ENCODE data around the gene LGALS14. TPM values are rescaled to one million over a fixed set of nuclear protein-coding genes. Genes with fewer than 3 reads are reported as not detected.

Gene LGALS14, protein sequence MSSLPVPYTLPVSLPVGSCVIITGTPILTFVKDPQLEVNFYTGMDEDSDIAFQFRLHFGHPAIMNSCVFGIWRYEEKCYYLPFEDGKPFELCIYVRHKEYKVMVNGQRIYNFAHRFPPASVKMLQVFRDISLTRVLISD
- total RNA-seq (2021; fragmentation: NEBNext Ultra II Directional; extraction: Animal tissue kit (Norgen Biotek cat#: 25700)) (0.50 and 1.1 TPM in 2 replicates), polyA plus RNA-seq (2011; rRNA removed) (0.22 and 0.77 TPM in 2 replicates), polyA minus RNA-seq (2011; rRNA and poly(A)+ RNA removed) (0.34 TPM in 1 of 2 replicates, not detected in the other)
- polyA plus RNA-seq (2011; cell fraction: cytosol; rRNA removed), result 0.53 TPM
- polyA plus RNA-seq (2011; cell fraction: nucleus; rRNA removed), result 0.37 TPM
- polyA plus RNA-seq (2012, experiment 1 of 2), result 1.2 to 1.6 TPM (median 1.4 TPM) in 4 replicates
- 0.31 TPM for polyA plus RNA-seq (2012, experiment 2 of 2)
- polyA plus RNA-seq (2013, experiment 1 of 2), result 1.5 TPM
- polyA plus RNA-seq (2013, experiment 2 of 2), result 1.5 TPM
- polyA minus RNA-seq (2011; cell fraction: cytosol; rRNA and poly(A)+ RNA removed), result not detected
- not detected for polyA minus RNA-seq (2011; cell fraction: nucleus; rRNA and poly(A)+ RNA removed)
- long read RNA-seq, experiment 1, result 0 reads
- long read RNA-seq, experiment 2, result 0 reads

DNA sequence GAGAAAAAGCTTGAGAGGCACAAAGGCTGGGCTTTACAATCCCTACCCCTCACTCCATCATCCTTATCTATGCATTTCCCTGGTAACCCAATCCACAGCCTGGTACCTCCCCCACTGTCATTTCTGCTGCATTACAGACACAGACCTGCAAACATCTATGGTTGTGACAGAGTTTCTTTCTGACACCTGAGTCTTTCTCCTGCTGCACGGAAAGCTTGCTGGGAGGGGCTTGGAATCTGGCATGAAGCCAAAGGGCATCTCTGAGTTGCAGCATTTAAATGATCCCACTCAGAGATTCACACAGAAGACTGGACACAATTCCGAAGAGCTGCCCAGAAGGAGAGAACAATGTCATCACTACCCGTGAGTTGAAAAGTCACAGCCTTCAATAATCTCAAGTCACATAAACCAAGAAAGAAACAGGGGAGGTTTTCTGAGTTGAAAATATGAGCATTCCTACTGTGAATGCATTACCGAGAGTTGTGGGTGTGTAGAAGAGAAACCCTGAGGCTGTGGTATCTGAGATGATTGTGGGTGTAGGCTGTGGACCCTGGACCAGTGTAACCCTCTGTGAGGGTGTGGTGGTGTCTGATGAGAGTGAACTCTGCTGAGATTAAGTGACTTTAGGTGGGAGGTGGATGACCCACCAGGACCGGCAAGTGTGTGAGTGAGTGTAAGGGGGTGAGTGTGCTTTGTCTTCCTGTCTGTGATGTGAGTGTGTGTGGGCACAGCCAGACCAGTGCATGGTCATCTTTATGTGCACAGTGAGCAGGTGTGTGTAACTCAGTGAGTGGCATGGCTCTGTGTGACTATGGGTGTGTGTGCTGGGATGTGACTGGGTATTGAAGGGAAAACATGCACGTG lies at the start of gene LGALS14:
LGALS14 (plus strand) TSS at position 301 of the 864 bp plus-strand sequence; CDS start at position 349, 48 bp downstream.
- H3K27me3 ChIP-seq (replicated peaks in 1 of 4; ENCODE audit: control insufficient read depth in 3 of 4, extremely low read depth in 1 of 4, insufficient read depth in 3 of 4, low read length in 3 of 4), result no peaks in the 10 kb centered on the region
- ChIA-PET CTCF (ENCODE audit: partially characterized antibody) (interaction anchor here (0.7 kb wide), 1 partner anchor 1247 kb away, joined by 3 read pairs; no protein-coding TSS in a partner anchor), POLR2A (ENCODE audit: partially characterized antibody) (interaction anchor here (0.6 kb wide), 1 partner anchor 259 kb away, joined by 3 read pairs; the partner anchor contains the start of gene SUPT5H)
- peak within 1 kb of the TSS; percentile 76; the same call in 1 of the 2 replicates for H2BK20ac ChIP-seq (ENCODE audit: low read length)
- no peaks in the 10 kb centered on the region for H3K9me3 ChIP-seq (ENCODE audit: insufficient read depth in 2 of 2, low read depth in 1 of 2, low read length in 1 of 2)
- no peaks in the 10 kb centered on the region for H3K23me2 ChIP-seq (ENCODE audit: low read depth, low read length)
- no peak within 1 kb of the TSS for H3K56ac ChIP-seq (replicated peaks; ENCODE audit: insufficient read length, low read depth, low read length)
- no peak within 1 kb of the TSS for H3K18ac ChIP-seq (ENCODE audit: extremely low read depth, low read length)
- H2BK12ac ChIP-seq (ENCODE audit: low read depth, low read length), result no peak within 1 kb of the TSS; the same call in 1 of the 2 replicates
- H4K5ac ChIP-seq (ENCODE audit: insufficient read length, low read depth, low read length), result no peak within 1 kb of the TSS
- H3K36me3 ChIP-seq (ENCODE audit: control insufficient read depth in 2 of 4, insufficient read depth in 4 of 4, low read length in 3 of 4), result no peaks in the 10 kb centered on the region
- no peak within 1 kb of the TSS for H2BK120ac ChIP-seq (replicated peaks; ENCODE audit: low read depth, low read length)
- H3K4me3 ChIP-seq (ENCODE audit: extremely low read depth in 1 of 4, insufficient read depth in 2 of 4, low read depth in 3 of 4, low read length in 4 of 4), result no peak within 1 kb of the TSS
- 95% methylated on average over 6 of the region's 6 CpGs; no CpG with 5 or more reads in 1 of the 2 experiments for WGBS, 2 experiments (ENCODE audit: extremely low coverage in 1 of 2, insufficient coverage in 1 of 2, insufficient read length in 1 of 2, insufficient replicate concordance in 2 of 2, low coverage in 1 of 2, low lambda C conversion rate in 2 of 2, missing lambda C conversion rate in 1 of 2)
- FAIRE-seq, result no peak
- H4K8ac ChIP-seq (ENCODE audit: extremely low read depth, insufficient read depth, low read length), result no peak within 1 kb of the TSS
- H2BK15ac ChIP-seq (ENCODE audit: low read length), result peak within 1 kb of the TSS; percentile 53; the same call in 1 of the 2 replicates
- H3K4me2 ChIP-seq (ENCODE audit: insufficient read depth in 1 of 2, low read depth in 2 of 2, low read length in 2 of 2), result no peak within 1 kb of the TSS
- H2BK5ac ChIP-seq (ENCODE audit: low read depth, low read length), result 0 out of 2 replicates have a peak within 1 kb of the TSS, but pooled peaks have one; percentile 7
- H3K14ac ChIP-seq (ENCODE audit: insufficient read length), result no peak within 1 kb of the TSS
- no peak for DNase-seq (ENCODE audit: low read depth in 1 of 2, low spot score in 2 of 2)
- no peak within 1 kb of the TSS for H3K27ac ChIP-seq (ENCODE audit: low read depth, low read length)
- H2AK5ac ChIP-seq (ENCODE audit: low read depth, low read length), result no peak within 1 kb of the TSS
- H2AFZ ChIP-seq (ENCODE audit: low read length), result no peak within 1 kb of the TSS
- no peaks in the 10 kb centered on the region for H3K79me2 ChIP-seq (ENCODE audit: control insufficient read depth in 1 of 2, insufficient read depth in 2 of 2, low read length in 2 of 2)
- no peak within 1 kb of the TSS for H3K9ac ChIP-seq (replicated peaks in 1 of 4; ENCODE audit: extremely low read depth in 1 of 4, low read depth in 3 of 4, low read length in 3 of 4)
- no peaks in the 10 kb centered on the region for H3K4me1 ChIP-seq (replicated peaks in 1 of 4; ENCODE audit: control insufficient read depth in 3 of 4, insufficient read depth in 4 of 4, low read length in 3 of 4)
- no peak within 1 kb of the TSS for H3K23ac ChIP-seq (ENCODE audit: insufficient read length)
- no peaks in the 10 kb centered on the region for H3K79me1 ChIP-seq (ENCODE audit: low read depth, low read length)
- H3K4ac ChIP-seq (replicated peaks; ENCODE audit: insufficient read length, low read depth, low read length), result no peak within 1 kb of the TSS
- H4K91ac ChIP-seq (replicated peaks; ENCODE audit: insufficient read length, low read length), result no peak within 1 kb of the TSS
- no peaks in the 10 kb centered on the region for H4K20me1 ChIP-seq (replicated peaks in 1 of 2; ENCODE audit: control insufficient read depth in 1 of 2, insufficient read depth in 2 of 2, low read length in 2 of 2)
- TF ChIP-seq POLR2A (IDR thresholded peaks at IDR 0.05; ENCODE audit: control extremely low read depth in 1 of 2, low read depth in 2 of 2, low read length in 2 of 2) (no peak), BACH1 (IDR thresholded peaks at IDR 0.05; ENCODE audit: low read length) (no peak), SP1 (IDR thresholded peaks at IDR 0.05; ENCODE audit: low read depth, low read length) (no peak), FOSL1 (IDR thresholded peaks at IDR 0.05; ENCODE audit: insufficient read depth, low read depth, low read length) (no peak), ASH2L (IDR thresholded peaks at IDR 0.05; ENCODE audit: low read length) (no peak), POLR2AphosphoS5 (IDR thresholded peaks at IDR 0.05; ENCODE audit: low read depth, low read length) (no peak), TAF7 (optimal IDR thresholded peaks at IDR 0.05; ENCODE audit: borderline replicate concordance, low read depth, low read length) (no peak), SRF (IDR thresholded peaks at IDR 0.05; ENCODE audit: low read depth, low read length) (no peak)
- TF ChIP-seq, protein P1, sequence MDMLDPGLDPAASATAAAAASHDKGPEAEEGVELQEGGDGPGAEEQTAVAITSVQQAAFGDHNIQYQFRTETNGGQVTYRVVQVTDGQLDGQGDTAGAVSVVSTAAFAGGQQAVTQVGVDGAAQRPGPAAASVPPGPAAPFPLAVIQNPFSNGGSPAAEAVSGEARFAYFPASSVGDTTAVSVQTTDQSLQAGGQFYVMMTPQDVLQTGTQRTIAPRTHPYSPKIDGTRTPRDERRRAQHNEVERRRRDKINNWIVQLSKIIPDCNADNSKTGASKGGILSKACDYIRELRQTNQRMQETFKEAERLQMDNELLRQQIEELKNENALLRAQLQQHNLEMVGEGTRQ (IDR thresholded peaks at IDR 0.05; ENCODE audit: low read length), result no peak

Measured in H1 (cell line).